Left ventricle myocardium inferior (tissue), 1 donor: ENCODE data around the gene MIER2. TPM values are rescaled to one million over a fixed set of nuclear protein-coding genes. Genes with fewer than 3 reads are reported as not detected.
A peak's percentile ranks its signal among the peaks of the same experiment; 100 is the strongest.
"Not testable (repeated sequence)": the region's sequence is repeated elsewhere in the genome, so short reads cannot be mapped to it uniquely, and the experiment has no call there.

Experiments
- DNase-seq: peaks from one replicate; pipeline ENCODE4 v3.0.0-alpha.2; 2020
- H3K27ac ChIP-seq: fragments of 200-600 bp; replicated peaks from 2 replicates; pipeline ENCODE4 v1.8.0; 2021
- H3K27me3 ChIP-seq: fragments of 200-600 bp; 2 replicates; pipeline ENCODE4 v1.8.0; 2021; ENCODE audit warnings: low read depth
- H3K36me3 ChIP-seq: fragments of 200-600 bp; 2 replicates; pipeline ENCODE4 v1.8.0; 2021
- H3K4me1 ChIP-seq: fragments of 200-600 bp; 2 replicates; pipeline ENCODE4 v1.8.0; 2021
- H3K4me3 ChIP-seq: fragments of 200-600 bp; 2 replicates; pipeline ENCODE4 v1.8.0; 2021; ENCODE audit warnings: mild to moderate bottlenecking, moderate library complexity
- H3K9me3 ChIP-seq: fragments of 200-600 bp; replicated peaks from 2 replicates; pipeline ENCODE4 v1.8.0; 2021
- CTCF ChIP-seq: fragments of 200-600 bp; IDR thresholded peaks from 2 replicates; pipeline ENCODE4 v1.8.0; 2021; ENCODE audit warnings: antibody characterized with exemption, mild to moderate bottlenecking, borderline replicate concordance
- intact Hi-C: fragments of 100-400 bp; cut with micrococcal nuclease; formaldehyde crosslinking; loops from one replicate; pipeline ENCODE4 v1.11.0; 2022
- total RNA-seq: library from RNA; stranded (reverse); fragmentation: NEBNext Ultra II Directional; extraction: Animal tissue kit (Norgen Biotek cat#: 25700); gene quantifications from one replicate; pipeline ENCODE4 v1.2.1, GENCODE V29; 2021
- donor health status: DM: no; HTN: yes; CAD: no; lungs with severe emphysema.

The MIER2 gene
- total RNA-seq, 1 donor from 2014 or later: 15.9 TPM

GRCh38 chr19:390386-391206 lies 46.0 kb upstream of the MIER2 start:
- Histone ChIP-seq H3K27me3 (peaks cover 40% of the 10 kb centered on the region), H3K4me1 (no peaks in the 10 kb centered on the region), H3K9me3 (no peaks in the 10 kb centered on the region), H3K36me3 (no peaks in the 10 kb centered on the region), H3K4me3 (no peak overlapping the region), H3K27ac (no peak overlapping the region)
- intact Hi-C loops: no loop called here
- DNase-seq: no peak
- TF ChIP-seq CTCF: no peak

GRCh38 chr19:389935-390289 lies 45.3 kb upstream of the MIER2 start:
- no peak for TF ChIP-seq CTCF
- no peak for DNase-seq
- H3K36me3 ChIP-seq: no peaks in the 10 kb centered on the region
- no peak overlapping the region for H3K27ac ChIP-seq
- intact Hi-C loops: no loop called here
- H3K27me3 ChIP-seq: peaks cover 43% of the 10 kb centered on the region
- no peaks in the 10 kb centered on the region for H3K9me3 ChIP-seq
- H3K4me3 ChIP-seq: no peak overlapping the region
- no peaks in the 10 kb centered on the region for H3K4me1 ChIP-seq

- H3K4me3 ChIP-seq: no peak overlapping the region
- no peak for DNase-seq
- H3K9me3 ChIP-seq: no peaks in the 10 kb centered on the region
- TF ChIP-seq CTCF: peak; percentile 9
- H3K27me3 ChIP-seq: peaks cover 48% of the 10 kb centered on the region
- H3K4me1 ChIP-seq: no peaks in the 10 kb centered on the region
- H3K36me3 ChIP-seq: no peaks in the 10 kb centered on the region
- H3K27ac ChIP-seq: no peak overlapping the region
- intact Hi-C loops: no loop called here
Observed at GRCh38 chr19:389255-389934, 44.8 kb upstream of the MIER2 start.

GRCh38 chr19:388691-389090 lies 44.1 kb upstream of the MIER2 start:
- TF ChIP-seq CTCF: no peak
- Histone ChIP-seq H3K27ac (no peak overlapping the region), H3K27me3 (peaks cover 54% of the 10 kb centered on the region), H3K4me3 (no peak overlapping the region), H3K4me1 (no peaks in the 10 kb centered on the region), H3K36me3 (no peaks in the 10 kb centered on the region), H3K9me3 (no peaks in the 10 kb centered on the region)
- DNase-seq: no peak
- intact Hi-C loops: no loop called here

- Histone ChIP-seq H3K36me3 (no peaks in the 10 kb centered on the region), H3K9me3 (no peaks in the 10 kb centered on the region), H3K4me3 (no peak overlapping the region), H3K27ac (no peak overlapping the region), H3K4me1 (no peaks in the 10 kb centered on the region), H3K27me3 (peaks cover 63% of the 10 kb centered on the region)
- no peak for DNase-seq
- intact Hi-C loops: no loop called here
- TF ChIP-seq CTCF: no peak
Observed at GRCh38 chr19:387777-388176, 43.2 kb upstream of the MIER2 start.

- H3K27me3 ChIP-seq: peaks cover 67% of the 10 kb centered on the region
- intact Hi-C loops, H3K4me1 ChIP-seq, H3K9me3 ChIP-seq, H3K27ac ChIP-seq, H3K4me3 ChIP-seq, H3K36me3 ChIP-seq, DNase-seq: not testable (repeated sequence)
Observed at GRCh38 chr19:386632-387301, 42.2 kb upstream of the MIER2 start.

GRCh38 chr19:386189-386588 lies 41.6 kb upstream of the MIER2 start:
- H3K27ac ChIP-seq, H3K4me3 ChIP-seq, DNase-seq, H3K36me3 ChIP-seq, H3K9me3 ChIP-seq, intact Hi-C loops, H3K4me1 ChIP-seq: not testable (repeated sequence)
- H3K27me3 ChIP-seq: peaks cover 67% of the 10 kb centered on the region
